HG02798 (cell line): Measurements from ENCODE around the gene ATL2.
"Not testable (repeated sequence)": the region's sequence is repeated elsewhere in the genome, so short reads cannot be mapped to it uniquely, and the experiment has no call there.

Experiments
- ATAC-seq: cut with Tn5 transposase; IDR thresholded peaks from one replicate; pipeline ENCODE4 v1.9.1; 2021; ENCODE audit warnings: mild to moderate bottlenecking; ENCODE audit not compliant: unreplicated experiment, poor library complexity

Gene ATL2

DNA sequence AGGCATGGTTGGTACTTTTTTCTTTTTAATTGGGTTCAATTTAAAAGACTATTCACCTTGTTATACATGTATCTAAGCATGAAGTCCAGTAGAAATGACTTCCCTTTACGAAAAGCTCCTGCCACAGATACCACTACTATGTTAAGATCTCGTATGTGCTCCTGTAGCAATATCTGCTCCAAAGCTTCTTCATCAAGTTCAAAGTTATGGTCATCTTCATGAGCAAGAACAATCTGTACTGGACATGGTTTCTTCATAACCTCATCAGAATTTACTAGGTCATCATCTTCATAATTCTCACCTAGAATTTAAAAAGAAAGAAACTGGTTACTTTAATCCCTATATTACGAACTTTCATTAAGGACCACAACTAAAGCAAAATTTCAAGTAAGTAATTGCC, 33.9 kb downstream of the ATL2 start:
- ATAC-seq: no peak

DNA sequence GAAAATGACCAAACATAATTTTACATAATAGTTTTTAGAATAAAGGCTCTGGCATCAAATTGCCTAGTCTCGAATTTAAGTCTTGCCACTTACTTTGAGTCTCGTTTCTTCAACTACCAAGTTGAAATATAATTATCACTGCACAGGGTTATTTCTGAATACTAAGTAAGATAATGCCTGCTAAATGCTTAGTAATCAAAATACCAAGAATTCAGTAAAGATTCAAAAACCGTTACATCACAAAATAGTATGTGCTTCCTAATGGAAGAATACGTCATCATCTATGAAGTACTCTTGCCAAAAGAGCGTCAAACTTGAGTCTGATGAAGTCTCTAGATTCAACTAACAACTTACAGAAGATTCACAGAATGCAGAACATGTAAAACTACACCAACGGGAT, 40.5 kb downstream of the ATL2 start:
- no peak for ATAC-seq

DNA sequence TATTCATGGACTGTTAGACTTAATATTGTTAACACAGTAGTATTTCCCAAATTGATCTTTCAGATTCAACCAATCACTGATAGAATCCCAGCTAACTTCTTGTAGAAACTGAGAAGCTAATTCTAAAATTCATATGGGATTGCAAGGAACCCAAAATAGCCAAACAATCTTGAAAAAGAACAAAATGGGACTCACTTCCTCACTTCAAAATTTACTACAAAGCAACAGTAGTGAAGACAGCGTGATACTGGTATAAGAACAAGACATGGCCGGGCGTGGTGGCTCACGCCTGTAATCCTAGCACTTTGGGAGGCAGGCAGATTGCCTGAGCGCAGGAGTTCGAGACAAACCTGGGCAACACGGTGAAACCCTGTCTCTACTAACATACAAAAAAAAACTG, 46.3 kb downstream of the ATL2 start:
- no peak for ATAC-seq

DNA sequence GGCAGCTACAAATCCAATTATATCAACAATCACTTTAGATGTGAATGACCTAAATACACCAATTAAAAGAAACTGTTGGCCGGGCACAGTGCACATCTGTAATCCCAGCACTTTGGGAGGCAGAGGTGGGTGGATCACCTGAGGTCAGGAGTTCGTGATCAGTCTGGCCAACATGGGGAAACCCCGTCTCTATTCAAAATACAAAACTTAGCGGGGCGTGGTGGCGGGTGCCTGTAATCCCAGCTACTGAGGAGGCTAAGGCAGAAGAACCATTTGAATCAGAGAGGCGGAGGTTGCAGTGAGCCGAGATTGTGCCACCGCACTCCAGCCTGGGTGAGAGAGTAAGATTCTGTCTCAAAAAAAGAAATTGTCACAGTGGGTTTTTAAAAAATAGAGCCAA, 49.5 kb downstream of the ATL2 start:
- no peak for ATAC-seq

DNA sequence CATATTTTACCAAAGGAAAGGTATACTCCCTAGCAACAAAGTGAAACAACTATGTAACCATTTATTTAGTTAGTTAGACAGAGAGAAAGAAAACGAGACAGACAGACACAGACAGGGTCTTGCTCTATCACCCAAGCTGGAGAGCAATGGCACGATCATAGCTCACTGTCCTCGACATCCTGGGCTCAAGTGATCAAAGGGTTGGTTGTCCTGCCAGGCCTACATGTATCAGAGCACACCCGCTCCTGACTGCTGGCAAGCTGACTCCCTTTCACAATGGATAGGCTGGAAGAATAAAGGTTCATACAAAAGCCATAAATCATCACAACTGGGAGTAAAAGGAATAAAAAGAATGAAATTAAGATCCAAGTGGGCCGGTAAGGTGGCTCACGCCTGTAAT, 53.5 kb downstream of the ATL2 start:
- ATAC-seq: no peak

DNA sequence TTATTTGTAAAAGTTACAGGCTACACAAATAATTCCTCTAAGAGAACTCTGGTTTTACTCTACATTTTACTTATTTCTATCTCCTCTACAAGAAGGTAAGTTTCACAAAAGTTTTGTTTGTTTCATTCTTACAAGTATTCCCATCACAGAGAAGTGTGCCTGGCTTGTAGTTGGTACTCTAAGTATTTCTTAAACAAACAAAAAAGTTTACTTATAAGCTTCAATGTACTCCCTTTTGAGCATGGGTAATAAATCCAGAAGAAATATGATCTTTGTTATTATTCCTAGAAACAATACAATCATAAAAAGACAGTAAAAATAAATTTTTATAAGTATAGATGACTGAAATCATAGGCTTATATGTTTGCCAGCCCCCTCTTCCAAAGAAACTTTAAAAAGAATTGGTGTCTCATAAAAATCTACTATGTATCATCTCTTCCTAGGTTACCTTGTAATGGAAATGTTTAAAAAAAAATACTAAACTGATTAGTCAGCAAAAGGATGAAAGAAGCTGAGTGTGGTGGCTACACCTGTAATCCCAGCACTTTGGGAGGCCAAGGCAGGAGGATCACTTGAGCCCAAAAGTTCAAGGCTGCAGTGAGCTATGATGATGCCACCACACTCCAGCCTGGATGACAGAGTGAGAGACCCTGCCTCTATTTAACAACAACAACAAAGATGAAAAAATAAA, 54.7 kb downstream of the ATL2 start:
- no peak for ATAC-seq

DNA sequence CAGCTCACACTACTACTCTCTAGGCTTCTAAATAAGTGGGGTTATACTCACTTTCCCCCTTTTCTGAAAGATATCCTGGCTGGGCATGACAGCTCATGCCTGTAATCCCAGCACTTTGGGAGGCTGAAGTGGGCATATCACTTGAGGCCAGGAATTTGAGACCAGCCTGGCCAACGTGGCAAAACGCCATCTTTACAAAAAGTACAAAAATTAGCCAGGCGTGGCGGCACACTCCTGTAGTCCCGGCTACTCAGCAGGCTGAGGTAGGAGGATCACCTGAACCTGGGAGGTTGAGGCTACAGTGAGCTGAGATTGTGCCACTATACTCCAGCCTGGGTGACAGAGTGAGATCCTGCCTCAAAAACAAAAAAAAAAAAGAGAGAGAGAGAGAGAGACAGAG, 57.8 kb downstream of the ATL2 start:
- ATAC-seq: not testable (repeated sequence)

DNA sequence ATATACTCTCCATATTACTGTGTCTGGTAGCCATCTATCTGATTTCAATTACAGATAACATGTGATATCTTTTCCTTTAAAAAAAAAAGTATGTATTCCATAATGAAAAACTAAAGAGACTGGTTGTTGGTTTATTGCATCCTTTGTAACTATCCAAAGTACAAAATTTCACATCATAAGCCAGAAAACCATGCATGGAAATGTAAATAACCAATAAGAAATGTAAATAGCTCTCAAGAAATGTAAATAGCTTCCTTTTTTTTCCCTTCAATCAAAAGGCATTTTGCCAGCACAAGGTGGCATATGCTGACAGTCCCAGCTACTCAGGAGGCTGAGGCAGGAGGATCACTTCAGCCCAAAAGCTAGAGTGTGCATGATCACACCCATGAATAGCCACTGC, 59.3 kb downstream of the ATL2 start:
- ATAC-seq: no peak

DNA sequence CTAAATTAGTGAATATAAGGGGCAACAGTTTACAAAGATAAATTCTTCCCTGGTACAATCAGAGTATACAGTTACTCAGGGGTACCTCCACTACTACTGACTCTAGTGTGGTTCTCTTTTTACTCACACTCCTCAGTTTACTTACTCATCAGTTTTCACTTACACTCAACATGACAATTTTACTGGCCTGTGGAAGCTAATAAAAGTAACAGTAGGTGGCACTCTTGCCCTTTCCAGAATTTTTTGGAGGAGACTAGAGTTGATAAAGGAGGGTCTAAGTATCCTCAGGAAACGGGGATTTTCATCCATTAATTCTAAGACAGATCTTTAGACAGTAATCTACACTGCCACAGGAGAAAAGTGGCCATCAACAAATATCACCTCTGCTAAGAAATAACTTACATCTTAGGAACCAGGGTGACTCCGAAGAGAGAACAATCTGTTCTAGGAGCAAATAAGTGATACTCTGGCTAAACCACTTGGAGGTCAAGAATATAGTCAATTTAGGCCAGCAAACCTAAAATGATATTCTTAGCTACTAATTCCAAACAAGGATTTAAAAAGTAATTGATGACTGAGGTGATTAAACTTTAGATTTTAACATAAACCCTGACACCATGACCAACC, 61.3 kb downstream of the ATL2 start:
- ATAC-seq: peak; percentile 37

DNA sequence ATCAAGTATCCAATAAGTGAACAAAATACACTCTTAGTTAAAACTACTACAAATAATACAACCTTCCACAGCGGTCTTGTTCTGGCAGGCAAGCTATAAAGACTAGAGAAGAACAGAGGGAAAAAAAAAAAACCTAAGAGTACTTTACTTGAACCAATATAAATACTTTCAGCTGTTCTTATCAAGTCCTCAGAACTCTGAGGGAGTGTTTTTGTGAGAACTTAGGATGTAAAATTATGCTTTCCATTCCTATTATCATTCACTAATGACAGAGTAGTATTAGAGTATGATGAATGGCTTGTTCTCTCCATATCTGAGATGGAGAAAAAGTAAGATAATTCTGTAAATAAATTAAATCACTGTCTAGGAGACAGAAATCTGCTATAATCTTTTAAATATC, 68.3 kb downstream of the ATL2 start:
- no peak for ATAC-seq

DNA sequence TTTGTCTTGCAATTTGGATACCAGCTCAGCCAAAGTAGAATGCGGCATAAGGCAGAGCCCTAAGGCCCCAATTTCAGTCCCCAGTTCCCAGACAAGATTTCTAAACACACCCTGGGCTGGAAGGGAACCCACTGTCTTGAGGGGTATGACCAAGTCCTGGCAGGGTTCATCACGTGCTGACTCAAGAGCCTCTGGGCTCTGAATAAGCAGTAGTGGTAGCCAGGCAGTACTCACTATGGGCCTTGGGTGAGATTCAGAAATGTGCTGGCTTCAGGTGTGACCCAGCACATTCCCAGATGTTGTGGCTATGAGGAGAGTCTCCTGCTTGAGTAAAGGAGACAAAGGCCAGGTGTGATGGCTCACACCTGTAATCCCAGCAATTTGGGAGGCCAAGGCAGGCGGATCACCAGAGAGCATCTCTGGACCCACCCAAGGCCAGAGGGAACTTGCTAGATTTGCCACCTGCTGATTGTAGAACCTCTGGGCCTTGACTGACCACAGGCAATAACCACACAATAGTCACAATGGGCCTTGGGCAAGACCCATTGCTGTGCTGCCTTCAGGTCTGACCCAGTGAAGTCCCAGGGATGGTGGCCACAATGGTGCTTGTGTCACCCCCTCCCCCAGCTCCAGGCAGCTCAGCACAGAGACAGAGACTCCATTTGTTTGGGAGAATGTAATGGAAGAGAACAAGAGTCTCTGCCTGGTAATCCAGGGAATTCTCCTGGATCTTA, 74.9 kb downstream of the ATL2 start:
- peak; percentile 26 for ATAC-seq

DNA sequence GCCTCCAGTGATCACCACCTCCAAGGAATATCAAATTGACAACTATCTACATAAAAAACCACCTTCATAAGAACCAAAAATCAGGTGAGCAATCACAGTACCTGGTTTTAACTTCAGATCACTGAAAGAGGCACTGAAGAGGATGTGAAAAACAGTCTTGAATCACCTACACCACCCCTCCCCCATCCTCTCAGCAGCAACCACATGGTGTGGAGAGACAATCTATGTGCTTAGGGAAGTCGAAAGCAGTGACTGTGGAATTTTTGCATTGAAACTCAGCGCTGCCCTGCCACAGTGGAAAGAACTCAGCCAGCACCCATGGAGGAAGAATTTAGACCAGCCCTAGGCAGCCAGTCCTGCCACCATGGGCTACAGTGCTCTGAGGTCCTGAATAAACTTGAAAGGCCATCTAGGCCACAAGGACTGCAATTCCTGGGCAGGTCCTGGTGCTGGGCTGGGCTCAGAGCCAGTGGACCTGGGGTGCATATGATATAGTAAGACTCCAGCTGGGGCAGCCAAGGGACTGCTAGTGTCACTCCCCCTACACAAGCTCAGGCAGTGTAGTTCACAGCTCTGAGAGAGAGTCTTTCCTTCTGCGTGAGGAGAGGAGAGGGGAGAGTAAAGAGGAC, 75.6 kb downstream of the ATL2 start:
- peak; percentile 66 for ATAC-seq

DNA sequence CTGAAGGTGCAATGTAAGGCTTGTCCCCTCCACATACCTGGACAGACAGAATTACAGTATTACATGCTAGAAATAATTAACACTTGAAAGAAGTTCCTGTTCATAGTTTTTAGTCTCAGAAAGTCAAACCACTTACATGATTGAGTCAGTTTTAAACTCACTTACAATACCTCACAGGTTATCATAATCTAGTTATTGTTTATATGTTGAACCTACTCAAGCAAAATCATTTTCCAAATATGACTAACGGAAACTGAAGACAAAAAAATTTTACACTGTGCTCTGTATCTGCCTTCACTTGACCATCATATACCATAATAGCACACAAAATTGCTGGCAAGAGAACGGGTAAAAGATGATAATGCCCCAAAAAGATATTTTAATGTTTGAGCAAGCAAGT, 78.5 kb downstream of the ATL2 start:
- ATAC-seq: no peak

DNA sequence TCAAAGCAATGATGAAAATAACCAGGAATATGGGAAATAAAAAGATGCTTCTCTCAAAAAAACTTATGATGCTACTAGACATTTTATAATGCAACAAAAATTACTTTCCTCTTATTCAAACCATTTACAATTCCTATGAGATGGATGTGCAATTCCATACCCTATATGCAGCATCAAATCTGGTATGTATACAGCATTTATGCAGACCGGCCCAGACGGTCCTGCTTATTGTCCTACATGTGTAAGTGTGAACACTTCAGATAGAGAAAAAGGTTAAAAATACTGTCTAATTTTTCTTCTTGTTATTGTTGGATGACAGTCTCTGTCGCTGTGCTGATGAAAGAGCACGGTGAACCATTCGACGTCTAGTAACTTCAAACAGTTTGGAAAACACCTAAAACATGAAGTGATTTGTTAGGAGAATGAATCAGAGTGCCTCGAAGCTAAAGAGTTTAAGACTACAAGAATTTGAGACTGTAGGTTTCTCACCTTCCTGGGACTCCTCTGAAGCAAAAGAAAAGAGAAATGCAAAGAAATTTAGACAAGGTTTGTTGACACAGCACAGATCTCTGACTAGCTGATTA, 80.8 kb downstream of the ATL2 start:
- ATAC-seq: no peak

DNA sequence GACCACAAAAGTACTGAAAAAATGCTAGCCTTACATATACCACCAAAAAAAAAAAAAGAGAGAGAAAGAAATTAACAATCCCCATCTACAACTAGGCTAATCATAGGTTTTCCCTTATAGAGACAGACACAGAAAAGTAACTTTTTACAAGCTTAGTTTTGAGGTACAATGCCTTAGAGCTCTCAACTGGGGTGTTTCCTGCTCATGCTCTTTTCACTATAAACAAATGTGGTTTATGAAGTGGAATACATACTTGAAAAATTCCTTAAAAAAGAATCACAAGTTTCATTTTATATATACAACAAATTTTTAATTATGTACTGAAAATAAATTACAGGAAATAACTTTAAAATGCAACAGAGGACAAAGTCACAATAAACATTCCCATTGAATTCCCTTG, 82.5 kb downstream of the ATL2 start:
- ATAC-seq: no peak

DNA sequence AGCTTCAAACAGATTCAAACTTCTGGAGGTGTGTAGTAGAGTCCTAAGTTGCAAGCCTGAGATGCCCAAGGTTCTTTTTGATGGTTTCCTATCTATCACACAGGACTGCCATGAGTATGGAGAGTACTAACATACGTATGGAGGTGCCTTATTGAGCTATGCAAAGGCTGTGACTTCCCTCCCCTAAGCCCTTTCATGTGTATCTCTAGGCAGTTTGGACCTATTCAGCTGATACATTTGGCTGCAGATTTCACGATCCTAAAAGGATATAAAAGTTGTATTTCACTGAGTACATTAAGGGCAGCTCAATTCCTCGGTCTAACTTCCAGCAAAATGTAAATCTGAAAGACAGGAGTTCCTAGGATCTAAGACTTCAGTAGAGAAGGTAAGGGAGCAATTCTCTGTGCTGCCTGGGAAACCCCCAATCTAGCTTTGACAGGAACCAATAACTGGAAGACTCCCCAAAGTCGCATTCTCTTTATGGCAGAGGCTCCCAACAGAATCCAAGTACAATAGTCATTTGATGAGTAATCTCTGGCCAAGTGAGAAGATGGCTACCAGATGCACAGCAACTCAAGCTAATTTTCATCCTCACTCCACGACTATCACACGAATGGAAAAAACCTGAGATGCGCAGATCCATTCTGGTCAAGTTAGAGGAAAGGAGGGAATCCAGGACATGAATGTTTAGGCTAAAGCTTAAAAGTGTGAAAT, 83.8 kb downstream of the ATL2 start:
- ATAC-seq: no peak

DNA sequence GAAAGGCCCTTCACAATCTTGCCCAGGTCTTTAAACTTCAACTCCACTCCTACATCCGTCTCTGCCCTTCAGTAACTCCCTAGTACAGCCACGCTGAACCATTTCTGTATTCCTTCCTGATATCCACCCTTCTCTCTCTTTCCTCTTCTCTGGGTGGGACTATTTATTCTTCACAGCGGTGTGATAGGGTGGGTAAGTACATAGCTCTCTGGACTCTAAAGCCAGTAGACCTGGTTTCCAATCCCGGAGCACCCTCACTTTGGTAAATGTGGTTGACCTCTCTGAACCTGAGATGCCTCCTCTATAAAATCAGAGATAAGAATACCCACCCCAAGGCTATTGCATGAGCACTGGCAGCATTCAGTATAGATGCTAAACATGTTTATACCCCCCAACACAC, 86.7 kb downstream of the ATL2 start:
- no peak for ATAC-seq

DNA sequence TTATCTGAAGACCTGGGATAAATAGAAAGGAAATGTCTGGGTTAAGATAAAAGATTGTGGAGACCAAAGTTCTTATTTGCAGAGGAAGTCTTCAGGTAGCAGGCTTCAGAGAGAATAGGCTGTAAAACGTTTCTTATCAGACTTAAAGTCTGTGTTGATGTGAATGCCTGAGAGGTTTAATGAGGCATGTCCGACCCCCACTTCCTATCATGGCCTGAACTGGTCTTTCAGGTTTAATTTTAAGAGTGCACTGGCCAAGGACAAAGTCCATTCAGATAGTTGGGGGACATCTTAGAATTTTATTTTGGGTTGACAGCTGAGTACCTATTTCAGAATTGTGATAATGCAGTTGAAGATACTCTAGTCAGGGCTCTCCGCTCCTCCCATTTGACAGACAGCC, 92.1 kb downstream of the ATL2 start:
- ATAC-seq: no peak

DNA sequence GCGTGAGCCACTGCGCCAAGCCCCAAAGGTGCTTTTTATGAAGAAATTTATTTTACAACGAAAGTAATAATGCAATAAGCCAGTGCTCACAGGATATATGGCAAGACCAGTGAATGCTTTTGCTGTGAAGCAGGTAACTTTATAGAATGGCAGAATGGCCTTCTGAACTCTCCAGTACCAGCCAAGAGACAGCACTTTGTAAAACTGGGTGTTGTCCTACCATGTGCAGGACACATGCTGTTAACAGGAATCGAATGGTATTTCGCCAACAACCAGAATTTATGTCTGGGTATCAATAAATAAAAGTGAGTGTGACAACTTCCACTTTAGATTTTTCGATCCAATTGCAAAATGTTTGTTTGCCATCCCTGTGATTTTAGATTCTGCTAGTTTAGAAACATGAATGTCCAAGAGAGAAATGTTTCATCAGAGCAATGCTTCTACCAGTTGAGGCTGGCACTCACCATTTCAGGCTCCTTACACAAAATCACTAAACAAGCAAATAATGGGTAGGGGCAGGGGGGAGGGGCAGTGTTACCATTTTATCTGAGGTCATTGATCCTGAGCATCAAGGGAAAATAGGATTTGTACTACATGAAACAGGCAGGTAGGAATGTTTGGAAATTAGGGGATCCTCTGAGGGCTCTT, 95.9 kb downstream of the ATL2 start:
- ATAC-seq: no peak

DNA sequence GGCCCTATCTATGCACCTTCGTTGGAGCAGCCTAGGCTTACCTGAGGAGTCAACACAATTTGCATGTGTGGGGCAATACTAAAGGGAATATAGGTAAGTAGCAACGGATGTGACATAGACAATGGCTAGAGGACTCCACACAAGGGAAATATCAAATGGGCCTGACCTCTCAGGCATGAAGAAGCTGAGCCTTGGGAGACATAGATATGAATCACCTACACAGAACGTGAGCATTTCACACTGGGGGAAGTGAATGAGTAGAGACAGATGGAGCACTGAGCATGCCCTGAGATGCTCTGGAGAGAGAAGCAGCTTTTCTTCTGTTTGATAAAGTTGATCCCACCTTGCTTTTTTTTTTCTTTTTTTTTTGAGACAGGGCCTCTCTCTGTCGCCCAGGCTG, 97.9 kb downstream of the ATL2 start:
- ATAC-seq: no peak
